GM18517 (cell line): Measurements from ENCODE around the gene MAD1L1.

Experiments
- ATAC-seq: cut with Tn5 transposase; IDR thresholded peaks from one replicate; pipeline ENCODE4 v1.9.1; 2021; ENCODE audit warnings: mild to moderate bottlenecking, moderate library complexity; ENCODE audit not compliant: unreplicated experiment

Gene MAD1L1

DNA sequence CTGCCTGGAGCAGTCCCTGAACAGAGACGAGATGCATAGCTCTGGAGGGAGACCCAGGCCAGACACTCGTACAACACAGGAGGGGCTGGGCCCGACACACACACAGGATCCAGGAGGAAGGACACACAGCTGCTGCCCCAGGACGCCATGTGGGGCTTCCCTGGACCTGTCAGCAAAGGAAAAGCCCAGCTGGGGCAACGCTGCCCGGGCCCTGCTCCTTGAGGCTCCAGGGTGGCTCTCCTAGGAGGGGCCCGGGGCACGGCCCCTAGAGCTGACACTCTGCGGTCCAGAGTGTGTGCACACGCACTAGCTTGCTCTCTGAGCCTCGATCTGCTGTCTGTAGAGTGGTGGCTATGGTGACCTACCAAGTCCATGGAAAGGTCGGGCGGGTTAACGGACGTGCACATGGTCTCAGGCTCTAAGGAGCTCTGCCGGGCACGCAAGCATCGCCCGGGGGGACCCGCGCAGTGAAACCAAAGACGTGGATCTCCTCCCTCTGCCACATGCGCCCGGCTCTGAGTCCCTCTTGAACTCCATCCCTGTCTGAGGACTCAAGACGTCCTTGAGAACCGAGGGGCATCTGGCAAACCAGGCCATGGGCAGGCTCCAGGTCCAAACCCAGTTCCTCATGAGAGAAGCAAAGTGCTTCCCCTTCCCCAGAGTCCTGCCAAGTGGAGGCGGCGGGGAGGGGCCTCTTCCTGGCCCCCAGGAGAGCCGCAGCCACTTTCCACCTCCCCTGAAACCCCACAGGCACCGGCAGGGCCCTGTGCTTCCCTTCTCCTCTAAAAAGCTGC is 283.7 kb downstream of the MAD1L1 start:
- ATAC-seq: no peak

DNA sequence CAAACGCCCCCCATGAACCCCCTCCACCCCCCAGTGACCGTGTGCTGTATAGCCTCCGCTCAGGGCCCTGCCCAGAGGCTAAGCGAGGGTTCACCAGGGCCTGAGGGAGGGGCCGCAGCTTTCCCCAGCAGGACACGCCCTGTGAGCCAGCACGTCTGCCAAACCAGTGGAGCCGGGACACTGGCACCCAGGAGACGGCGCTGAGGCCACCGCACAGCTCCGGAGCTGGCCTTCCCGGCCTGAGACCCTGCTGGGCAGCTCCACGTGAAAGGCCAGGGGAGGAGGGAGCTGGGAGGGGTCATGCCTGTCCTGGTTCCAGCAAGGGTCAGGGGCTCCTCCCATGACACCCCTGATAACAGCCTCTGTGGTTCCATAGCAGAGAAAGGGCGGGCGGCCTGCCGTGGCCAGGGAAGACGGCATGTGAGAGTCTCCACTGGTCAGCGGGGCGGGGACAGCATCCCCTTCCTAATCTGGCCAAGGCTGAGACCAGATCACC is 284.4 kb downstream of the MAD1L1 start:
- no peak for ATAC-seq

DNA sequence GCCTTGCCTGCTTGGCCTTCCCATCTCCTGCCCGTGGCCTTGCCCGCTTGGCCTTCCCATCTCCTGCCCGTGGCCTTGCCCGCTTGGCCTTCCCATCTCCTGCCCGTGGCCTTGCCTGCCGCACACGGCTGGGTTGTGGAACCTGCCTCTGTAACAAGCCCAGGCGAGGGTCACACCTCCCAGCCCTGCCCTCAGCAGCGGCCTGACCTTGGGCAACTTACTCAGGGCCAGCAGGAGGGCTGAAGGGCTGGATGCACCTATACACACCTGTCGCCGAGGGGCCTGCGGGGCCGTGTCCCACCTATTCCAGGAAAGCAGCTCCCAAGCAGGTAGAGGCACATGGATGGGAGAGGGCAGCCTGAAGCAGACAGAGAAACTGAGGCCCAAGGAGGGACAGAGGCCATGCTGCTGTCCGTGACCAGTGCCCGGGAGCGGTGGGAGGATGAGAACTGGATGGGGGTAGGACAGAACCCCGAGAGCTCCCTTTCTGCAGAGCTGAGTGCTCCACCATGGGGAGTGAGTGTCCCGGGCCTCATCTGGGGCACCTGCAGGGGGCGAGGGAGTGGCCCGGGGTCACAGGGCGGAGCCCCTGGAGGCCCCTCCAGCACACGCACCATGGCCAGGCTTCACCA is 285.0 kb downstream of the MAD1L1 start:
- no peak for ATAC-seq

DNA sequence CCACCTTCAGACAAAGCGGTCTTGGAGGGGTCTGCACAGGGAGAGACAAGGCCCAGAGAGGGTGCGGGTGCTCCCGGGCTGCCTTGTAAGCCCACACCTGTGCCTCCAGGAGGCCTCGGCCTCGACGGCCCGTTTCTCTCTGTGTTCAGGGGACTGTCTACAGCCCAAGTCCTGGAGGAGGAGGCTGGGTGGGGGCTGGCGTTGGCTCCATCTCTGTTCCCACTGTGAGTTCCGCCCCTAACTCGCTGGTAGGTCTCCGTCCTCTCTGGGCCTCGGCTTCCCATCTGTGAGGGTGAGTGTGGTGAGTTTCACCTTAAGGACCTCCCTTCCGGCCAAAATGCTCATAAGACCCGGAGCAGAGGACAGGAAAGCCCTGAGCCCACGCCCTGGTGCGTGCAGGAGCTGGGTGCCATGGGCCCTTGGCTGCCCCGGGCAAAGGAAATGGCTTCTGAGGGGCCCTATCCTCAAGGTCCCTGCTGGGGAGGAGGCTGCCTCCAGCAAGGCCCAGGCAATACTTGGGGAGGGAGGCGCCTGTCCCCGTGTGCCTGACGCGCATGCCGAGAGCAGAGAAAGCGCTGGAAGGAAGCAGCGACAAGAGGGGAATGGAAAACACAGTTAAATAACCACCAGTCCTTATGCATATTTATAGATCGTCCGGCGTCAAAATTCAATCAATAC is 285.8 kb downstream of the MAD1L1 start:
- no peak for ATAC-seq

DNA sequence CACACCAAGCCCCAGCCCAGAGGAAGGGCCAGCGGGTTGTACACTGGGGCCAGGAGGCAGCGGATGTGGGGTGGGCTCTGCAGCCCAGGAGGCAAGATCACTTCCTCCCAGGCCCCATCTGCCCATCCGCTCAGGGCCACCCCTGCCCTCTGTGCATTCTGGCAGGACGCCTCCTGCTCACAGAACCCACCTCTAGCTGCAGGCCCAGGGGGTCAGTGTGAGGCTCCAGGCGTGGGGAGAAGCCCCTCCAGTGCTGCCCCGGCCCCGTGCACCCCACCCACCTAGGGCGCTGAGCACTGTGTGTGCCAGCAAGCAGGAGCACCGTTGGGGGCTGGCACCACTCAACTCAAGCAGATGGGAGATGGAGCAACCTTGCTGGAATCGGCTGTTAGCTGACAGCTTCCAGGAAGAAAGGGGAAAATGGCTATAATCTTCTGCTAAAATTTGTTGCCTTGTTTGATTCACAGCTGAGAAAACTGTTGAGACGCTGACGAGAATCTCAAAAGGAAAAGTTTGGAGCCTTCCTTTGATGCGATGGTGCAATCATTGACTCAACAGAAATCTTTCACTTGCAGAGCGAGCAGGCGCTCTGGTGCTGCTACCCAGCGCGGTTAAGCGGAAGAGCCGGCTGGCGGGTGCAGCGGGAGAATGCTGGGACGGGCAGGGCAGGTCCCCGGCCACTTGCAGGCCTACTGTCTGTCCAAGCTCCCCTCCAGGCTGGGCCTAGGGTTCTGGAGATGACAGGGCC is 286.5 kb downstream of the MAD1L1 start:
- no peak for ATAC-seq

DNA sequence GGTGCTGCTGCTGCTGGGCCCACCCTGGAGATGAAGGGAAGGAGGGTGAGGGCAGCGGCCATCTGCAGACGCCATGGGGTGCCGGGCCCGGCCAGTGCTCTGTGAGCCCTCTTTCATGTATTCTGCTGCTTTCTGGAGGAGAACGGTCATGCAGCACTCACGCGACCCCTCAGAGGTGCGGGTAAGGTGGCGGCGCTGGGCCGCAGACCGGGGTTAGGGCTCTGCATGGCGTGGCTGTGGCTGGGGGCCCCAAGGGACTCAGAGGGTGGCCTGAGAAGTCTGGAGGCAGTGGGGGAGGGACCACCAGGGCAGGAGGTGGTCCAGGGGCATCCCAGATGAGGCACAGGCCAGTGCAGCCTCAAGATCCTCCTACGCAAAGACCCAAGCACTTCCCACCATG is 287.2 kb downstream of the MAD1L1 start:
- ATAC-seq: no peak

DNA sequence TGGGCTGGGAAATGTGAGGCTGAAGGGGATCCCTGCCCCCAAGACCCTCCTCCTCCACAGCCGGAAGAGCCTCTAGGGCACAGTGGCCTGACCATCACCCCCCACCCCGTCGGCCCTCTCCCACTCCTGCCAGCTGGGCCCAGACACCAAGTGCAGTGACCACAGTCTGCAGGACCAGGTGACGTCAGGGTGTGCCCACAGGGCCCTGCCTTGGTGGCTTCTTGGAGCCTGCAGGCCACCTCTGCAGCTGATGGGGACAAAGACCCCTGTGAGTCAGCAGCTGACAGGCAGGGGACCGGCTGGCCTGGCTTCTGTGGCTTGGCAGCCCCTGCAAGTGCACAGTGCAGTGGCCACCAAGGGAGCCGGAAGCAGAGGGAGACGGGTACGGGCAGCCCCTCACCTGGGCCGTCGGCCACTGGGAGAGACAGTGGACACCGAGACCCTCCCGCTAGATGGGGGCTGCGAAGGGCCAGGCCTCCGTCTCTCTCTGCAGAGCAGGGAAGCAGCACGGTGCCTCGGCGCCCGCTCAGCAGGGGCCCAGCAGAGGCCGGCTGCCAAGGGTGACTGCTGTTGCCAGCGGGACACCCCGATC is 288.0 kb downstream of the MAD1L1 start:
- ATAC-seq: no peak

DNA sequence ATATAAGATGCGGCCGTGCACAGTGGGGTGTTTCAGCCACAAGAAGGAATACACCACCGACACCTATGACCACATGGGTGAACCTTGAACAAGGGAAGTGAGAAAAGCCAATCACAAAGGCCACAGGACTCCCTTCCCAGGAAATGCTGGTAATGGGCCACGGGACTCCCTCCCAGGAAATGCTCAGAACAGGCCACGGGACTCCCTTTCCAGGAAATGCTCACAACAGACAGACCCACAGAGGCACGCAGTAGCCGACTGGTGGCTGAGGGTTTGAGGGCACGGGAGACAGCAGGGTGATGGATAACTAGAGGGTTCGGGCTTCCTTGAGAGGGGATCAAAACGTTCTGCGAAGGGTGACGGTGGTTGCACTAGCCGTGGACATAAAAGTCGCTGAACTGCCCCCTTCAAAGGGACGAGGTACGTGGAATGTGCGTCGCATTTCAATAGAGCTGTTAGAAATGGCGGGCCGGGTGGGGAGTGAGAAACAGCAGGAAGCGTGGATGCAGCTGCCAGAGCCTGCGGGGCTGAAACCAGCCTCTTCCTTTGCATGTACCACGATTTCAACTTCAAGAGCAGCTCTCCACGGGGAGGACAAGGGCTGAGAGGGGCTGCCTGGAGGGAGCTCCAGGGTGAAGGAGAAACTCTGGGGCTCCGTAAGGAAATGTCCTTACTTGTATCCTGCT is 288.7 kb downstream of the MAD1L1 start:
- ATAC-seq: no peak

GRCh38 chr7:1943326-1943725 is 289.4 kb downstream of the MAD1L1 start:
- no peak for ATAC-seq

- ATAC-seq: no peak
Measured at GRCh38 chr7:1942941-1943289, 289.8 kb downstream of the MAD1L1 start.

DNA sequence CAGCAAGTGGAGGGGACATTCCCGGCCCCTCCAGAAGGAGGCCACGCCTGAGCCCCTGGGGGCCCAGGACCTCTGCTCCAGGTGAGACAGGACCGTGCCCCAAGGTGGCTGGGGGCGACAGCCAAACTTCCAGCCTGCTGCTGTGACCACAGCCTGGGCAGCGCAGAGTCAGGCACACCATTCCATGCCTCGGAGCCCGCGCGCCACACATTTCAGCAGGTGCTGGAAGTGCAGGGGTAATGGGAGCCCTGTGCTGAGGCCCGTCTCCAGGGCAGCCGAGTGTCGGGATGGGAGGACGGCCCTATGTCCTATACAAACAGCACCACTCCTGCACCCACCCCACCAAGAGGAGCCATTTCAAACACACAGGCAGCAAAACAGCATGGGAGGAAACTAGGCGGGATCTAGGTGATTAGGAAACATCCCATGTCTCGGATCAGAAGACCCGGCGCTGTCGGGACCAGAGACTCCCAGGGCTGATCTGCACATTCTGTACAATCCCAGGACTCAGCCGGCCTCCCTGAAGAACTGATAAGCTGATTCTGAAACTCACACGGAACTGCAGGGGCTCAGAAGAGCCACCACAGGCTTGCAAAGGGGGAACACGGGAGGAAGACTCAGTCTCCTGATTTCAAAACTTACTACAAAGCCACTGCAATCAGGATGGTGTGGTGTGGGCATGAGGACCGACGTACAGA is 290.4 kb downstream of the MAD1L1 start:
- no peak for ATAC-seq

- no peak for ATAC-seq
Measured at GRCh38 chr7:1941464-1942242, 291.1 kb downstream of the MAD1L1 start.

- peak; percentile 24 for ATAC-seq
Measured at GRCh38 chr7:1940863-1941262, 291.9 kb downstream of the MAD1L1 start.

DNA sequence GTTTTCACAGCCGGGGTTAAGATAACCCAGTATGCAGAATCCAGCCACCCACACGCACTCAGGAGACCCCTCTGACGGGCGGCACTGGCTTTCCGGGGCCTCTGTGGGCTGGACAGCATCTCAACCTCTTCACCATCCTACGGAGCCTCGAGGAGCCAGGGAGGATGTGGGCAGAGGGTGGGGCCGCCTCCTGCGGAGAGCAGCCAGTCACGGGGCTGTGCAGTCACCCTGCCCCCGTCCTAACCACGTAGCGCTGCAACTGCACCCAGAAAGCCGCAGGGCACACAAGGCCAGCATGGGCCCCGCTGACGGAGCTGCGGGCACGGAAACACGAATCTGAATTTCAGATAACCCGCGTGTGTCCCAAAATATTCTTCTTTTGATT is 292.4 kb downstream of the MAD1L1 start:
- peak; percentile 77 for ATAC-seq

- peak; percentile 3 for ATAC-seq
Measured at GRCh38 chr7:1939434-1940401, 293.0 kb downstream of the MAD1L1 start.

DNA sequence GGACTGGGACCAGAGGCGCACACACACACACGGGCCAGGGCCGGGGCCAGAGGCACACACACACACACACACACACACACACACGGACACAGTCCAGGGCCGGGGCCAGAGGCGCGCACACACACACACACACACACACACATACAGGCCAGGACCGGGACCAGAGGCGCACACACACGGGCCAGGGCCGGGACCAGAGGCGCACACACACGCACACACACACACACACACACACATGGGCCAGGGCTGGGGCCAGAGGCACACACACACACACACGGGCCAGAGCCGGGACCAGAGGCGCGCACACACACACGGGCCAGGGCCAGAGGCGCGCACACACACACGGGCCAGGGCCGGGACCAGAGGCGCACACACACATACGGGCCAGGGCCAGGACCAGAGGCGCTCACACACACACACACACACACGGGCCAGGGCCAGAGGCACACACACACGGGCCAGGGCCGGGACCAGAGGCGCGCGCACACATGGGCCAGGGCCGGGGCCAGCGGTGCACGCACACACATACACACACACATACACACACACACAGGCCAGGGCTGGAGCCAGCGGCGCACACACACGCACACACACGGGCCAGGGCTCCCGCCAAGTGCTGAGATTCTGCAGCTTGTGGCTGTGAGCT is 293.8 kb downstream of the MAD1L1 start:
- no peak for ATAC-seq

DNA sequence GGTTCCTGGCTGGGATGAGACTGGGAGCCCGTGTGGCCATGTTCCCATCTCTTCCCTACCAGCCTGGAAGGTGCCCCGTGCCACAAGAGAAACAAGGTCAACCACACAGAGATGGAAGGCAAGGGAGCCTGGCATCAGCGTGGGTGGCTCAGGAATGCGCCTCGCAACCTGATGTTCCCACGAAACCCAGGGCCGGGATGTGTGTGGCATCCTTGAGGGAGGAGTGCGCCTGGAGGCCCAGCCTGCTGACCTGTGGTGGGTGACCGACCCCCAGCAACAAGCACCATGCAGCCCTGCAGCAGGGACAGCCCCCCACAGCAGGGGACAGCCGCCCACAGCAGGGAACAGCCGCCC is 295.5 kb downstream of the MAD1L1 start:
- ATAC-seq: no peak
